Heart left ventricle (tissue), 16 donors: ENCODE results near the gene STC2. TPM values are rescaled to one million over a fixed set of nuclear protein-coding genes. Genes with fewer than 3 reads are reported as not detected.

ENCODE experiments used
- ATAC-seq, 4 donors: fragments of 200-7000 bp; cut with Tn5 transposase; one replicate each; pipeline ENCODE4 v1.9.1; 2020 to 2022; ENCODE audit warnings: moderate library complexity in 4 of 4, mild to moderate bottlenecking in 3 of 4, moderate number of reproducible peaks in 1 of 4
- DNase-seq, 5 donors: peaks; one replicate each; pipeline ENCODE4 v3.0.0-alpha.2; 2020
- H3K27ac ChIP-seq, 12 donors: fragments of 200-600 bp; sonication (generic) in 4 of 12; one replicate each; pipeline versions ENCODE4 v1.5.0 to v1.8.0; 2016 to 2022; ENCODE audit warnings: mild to moderate bottlenecking in 2 of 12
- H3K27me3 ChIP-seq, 9 donors: fragments of 200-600 bp; sonication (generic) in 2 of 9; one replicate each; pipeline versions ENCODE4 v1.5.1 to v1.8.0; 2016 to 2022; ENCODE audit warnings: mild to moderate bottlenecking in 3 of 9
- H3K36me3 ChIP-seq, 9 donors: fragments of 200-600 bp; sonication (generic) in 2 of 9; one replicate each; pipeline versions ENCODE4 v1.5.0 to v1.8.0; 2018 to 2022; ENCODE audit warnings: mild to moderate bottlenecking in 2 of 9
- H3K4me1 ChIP-seq, 12 donors: fragments of 200-600 bp; sonication (generic) in 4 of 12; one replicate each; pipeline versions ENCODE4 v1.5.0 to v1.8.0; 2016 to 2022; ENCODE audit warnings: mild to moderate bottlenecking in 3 of 12
- H3K4me3 ChIP-seq, 12 donors: fragments of 200-600 bp; sonication (generic) in 4 of 12; one replicate each; pipeline versions ENCODE4 v1.5.0 to v1.8.0; 2017 to 2022; ENCODE audit warnings: mild to moderate bottlenecking in 9 of 12, moderate library complexity in 4 of 12
- H3K9me3 ChIP-seq, 12 donors: fragments of 200-600 bp; sonication (generic) in 4 of 12; one replicate each; pipeline versions ENCODE4 v1.5.0 to v1.8.0; 2016 to 2022; ENCODE audit warnings: mild to moderate bottlenecking in 1 of 12
- POLR2A ChIP-seq, 2 donors: fragments of 450-650 bp; IDR thresholded peaks; one replicate each; pipeline ENCODE4 v1.6.1; 2017; ENCODE audit warnings: antibody characterized with exemption in 2 of 2, mild to moderate bottlenecking in 2 of 2, moderate library complexity in 2 of 2
- WGBS, 4 donors: extraction: QIAGEN DNeasy Blood & Tissue Kit in 2 of 4; methylation state at CpG; one replicate each; pipeline versions ENCODE4 v1.1.5 to v1.1.7; 2013 to 2018; 5-methylcytosine and 5-hydroxymethylcytosine counted together
- intact Hi-C, 10 donors: fragments of 100-400 bp; cut with DNase I; formaldehyde crosslinking; loops; one replicate each; pipeline versions ENCODE4 v1.11.1 to v1.14.2; 2022
- polyA plus RNA-seq, 2 donors: library from polyadenylated mRNA; stranded (reverse); fragments of 200-250 nt; gene quantifications; one replicate each; pipeline ENCODE4 v1.2.3, GENCODE V29; 2013
- total RNA-seq, 9 donors: library from RNA; depleted of rRNA in 2 of 9; stranded (reverse); fragments of >200 nt in 2 of 9; fragmentation: NEBNext Ultra II Directional in 3 of 9; extraction: Animal tissue kit (Norgen Biotek cat#: 25700) in 3 of 9; gene quantifications; one replicate each; pipeline versions ENCODE4 v1.1.0 to v1.2.4, GENCODE V29; 2016 to 2023
- TF ChIP-seq, protein P1 (sequence below), 12 donors: fragments of 200-600 bp; sonication (generic) in 4 of 12; IDR thresholded peaks; one replicate each; pipeline versions ENCODE4 v1.5.0 to v1.8.0; 2018 to 2022; ENCODE audit warnings: antibody characterized with exemption in 12 of 12, mild to moderate bottlenecking in 5 of 12
- donor health status: ischemic (EF 13 %, LVEDD 7.1; RV severe dilation, severe dysfunction).
- donor health status: healthy with polysubstance abuse.
- donor health status: DM: no; HTN: yes; CAD: no.
- donor health status: DM: no; HTN: no; CAD: no.
- donor health status: ischemic (EF 25% LVEDD 6.9; RV normal size, moderate dysfunction).
- donor health status: ischemic (EF 25% LVEDD 5.7; RV mildly dilated, moderate dysfunction).
- donor health status: healthy.
- donor health status: DM: yes; HTN: yes; CAD: no.
- donor health status: ischemic (EF 35%, LVEDD 5.7; RV mildly dilated, moderate dysfunction).
- donor health status: nonischemic (EF 11% LVEDD 7.7; RV severe dilation, severe dysfunction).
- donor health status: DM: yes; HTN: yes; CAD: no.
- donor health status: PGD.
- donor health status: ischemic (EF 29% LVEDD 5.4; RV normal size, mild dysfunction).
- donor health status: nonischemic (EF 23%, LVEDD 6.1; RV moderate dilation, normal function).

Gene STC2
- total and polyA plus RNA-seq, 11 donors: 3.9 to 15.2 (median 8.6) TPM

DNA sequence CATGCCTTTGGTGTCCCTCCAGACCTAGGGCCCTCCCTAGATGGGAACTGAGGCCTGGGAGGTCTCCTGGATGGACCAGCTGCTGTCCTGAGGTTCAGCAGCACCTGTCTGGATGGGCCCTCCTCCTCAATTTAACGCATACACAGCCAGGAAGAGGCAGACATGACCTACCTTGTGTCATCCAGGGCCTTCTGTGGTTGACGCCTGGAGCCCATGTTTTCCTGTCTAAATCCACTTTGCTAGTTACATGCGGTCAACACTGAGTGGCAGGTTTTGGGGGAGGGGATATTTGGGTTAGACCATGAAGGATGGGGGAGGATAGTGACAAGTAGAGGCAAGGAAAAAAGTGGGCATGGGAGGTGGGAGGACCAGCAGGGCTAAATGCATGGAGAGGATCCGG lies 3.1 kb upstream of the STC2 start:
- 92 to 95% (median 94%) methylated on average over 4 of the region's 4 CpGs for WGBS, 4 donors
- H3K4me3 ChIP-seq: no peak overlapping the region
- ATAC-seq: no peak
- H3K27ac ChIP-seq: no peak overlapping the region
- peaks cover 0 to 45% (median 23%) of the 10 kb centered on the region in 12 donors for H3K4me1 ChIP-seq
- H3K36me3 ChIP-seq: no peaks in the 10 kb centered on the region
- DNase-seq: no peak
- peaks cover 0 to 49% (median 5%) of the 10 kb centered on the region in 9 donors for H3K27me3 ChIP-seq
- intact Hi-C loops: loop anchor here in 5 of 10 donors (1.0 to 10.0 kb wide), 3 partner anchors 36 to 244 kb away; no protein-coding TSS in a partner anchor
- H3K9me3 ChIP-seq: no peaks in the 10 kb centered on the region
- TF ChIP-seq, protein P1, sequence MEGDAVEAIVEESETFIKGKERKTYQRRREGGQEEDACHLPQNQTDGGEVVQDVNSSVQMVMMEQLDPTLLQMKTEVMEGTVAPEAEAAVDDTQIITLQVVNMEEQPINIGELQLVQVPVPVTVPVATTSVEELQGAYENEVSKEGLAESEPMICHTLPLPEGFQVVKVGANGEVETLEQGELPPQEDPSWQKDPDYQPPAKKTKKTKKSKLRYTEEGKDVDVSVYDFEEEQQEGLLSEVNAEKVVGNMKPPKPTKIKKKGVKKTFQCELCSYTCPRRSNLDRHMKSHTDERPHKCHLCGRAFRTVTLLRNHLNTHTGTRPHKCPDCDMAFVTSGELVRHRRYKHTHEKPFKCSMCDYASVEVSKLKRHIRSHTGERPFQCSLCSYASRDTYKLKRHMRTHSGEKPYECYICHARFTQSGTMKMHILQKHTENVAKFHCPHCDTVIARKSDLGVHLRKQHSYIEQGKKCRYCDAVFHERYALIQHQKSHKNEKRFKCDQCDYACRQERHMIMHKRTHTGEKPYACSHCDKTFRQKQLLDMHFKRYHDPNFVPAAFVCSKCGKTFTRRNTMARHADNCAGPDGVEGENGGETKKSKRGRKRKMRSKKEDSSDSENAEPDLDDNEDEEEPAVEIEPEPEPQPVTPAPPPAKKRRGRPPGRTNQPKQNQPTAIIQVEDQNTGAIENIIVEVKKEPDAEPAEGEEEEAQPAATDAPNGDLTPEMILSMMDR (IDR thresholded peaks at IDR 0.05): no peak
- no peak for TF ChIP-seq POLR2A (IDR thresholded peaks at IDR 0.05)

DNA sequence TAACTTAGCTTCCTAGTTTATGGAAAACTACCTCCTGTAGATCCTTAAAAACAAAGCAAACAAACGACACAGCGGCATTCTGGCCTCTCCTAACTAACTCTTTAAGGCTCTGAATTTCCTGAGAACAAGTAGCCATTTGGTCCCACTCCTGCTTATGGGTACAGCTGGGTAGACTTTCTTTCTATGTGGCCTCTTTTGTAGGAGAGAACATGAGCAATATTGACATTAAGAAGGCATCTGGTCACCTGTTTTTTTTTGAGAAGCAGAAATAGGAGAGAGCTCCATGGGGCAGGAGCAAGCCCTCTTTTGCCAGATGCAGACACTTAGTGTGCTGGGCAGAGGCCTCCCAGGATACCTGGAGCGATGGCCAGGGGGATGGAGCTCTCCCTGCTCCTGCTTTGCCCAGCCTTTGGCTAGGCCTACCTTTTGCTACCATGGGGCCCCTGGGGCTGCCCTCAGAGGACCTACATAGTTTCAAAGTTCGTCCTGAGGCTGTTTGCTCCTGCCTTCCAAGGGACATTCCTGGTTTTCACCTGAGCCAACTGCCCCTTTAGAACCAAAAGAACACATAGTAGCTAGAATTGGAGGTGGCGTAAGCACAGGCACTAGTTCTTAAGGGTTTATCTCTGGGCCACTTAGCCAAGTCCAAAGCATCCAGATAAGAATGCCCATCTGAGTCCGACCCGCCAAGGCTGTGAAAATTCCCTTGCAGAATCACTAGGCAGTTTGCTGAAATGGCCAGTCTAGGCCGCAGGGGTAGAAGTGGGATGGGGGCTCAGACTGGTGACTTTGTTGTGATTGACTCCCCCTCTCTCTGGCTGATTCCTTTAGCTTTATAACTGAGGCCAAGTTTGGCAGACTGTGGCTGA lies 2.4 kb upstream of the STC2 start:
- H3K36me3 ChIP-seq: no peaks in the 10 kb centered on the region
- peaks cover 0 to 45% (median 25%) of the 10 kb centered on the region in 12 donors for H3K4me1 ChIP-seq
- ATAC-seq (no peak), DNase-seq (no peak)
- H3K27ac ChIP-seq: peak overlapping the region in 1 of 12 donors; percentile 52
- H3K4me3 ChIP-seq: no peak overlapping the region
- intact Hi-C loops: loop anchor here in 5 of 10 donors (1.0 to 10.0 kb wide), 3 partner anchors 35 to 244 kb away; no protein-coding TSS in a partner anchor
- TF ChIP-seq, protein P1 (IDR thresholded peaks at IDR 0.05): no peak
- no peak for TF ChIP-seq POLR2A (IDR thresholded peaks at IDR 0.05)
- H3K9me3 ChIP-seq: no peaks in the 10 kb centered on the region
- peaks cover 0 to 51% (median 5%) of the 10 kb centered on the region in 9 donors for H3K27me3 ChIP-seq
- 67 to 78% (median 72%) methylated on average over 6 to 8 of the region's 8 CpGs for WGBS, 4 donors

DNA sequence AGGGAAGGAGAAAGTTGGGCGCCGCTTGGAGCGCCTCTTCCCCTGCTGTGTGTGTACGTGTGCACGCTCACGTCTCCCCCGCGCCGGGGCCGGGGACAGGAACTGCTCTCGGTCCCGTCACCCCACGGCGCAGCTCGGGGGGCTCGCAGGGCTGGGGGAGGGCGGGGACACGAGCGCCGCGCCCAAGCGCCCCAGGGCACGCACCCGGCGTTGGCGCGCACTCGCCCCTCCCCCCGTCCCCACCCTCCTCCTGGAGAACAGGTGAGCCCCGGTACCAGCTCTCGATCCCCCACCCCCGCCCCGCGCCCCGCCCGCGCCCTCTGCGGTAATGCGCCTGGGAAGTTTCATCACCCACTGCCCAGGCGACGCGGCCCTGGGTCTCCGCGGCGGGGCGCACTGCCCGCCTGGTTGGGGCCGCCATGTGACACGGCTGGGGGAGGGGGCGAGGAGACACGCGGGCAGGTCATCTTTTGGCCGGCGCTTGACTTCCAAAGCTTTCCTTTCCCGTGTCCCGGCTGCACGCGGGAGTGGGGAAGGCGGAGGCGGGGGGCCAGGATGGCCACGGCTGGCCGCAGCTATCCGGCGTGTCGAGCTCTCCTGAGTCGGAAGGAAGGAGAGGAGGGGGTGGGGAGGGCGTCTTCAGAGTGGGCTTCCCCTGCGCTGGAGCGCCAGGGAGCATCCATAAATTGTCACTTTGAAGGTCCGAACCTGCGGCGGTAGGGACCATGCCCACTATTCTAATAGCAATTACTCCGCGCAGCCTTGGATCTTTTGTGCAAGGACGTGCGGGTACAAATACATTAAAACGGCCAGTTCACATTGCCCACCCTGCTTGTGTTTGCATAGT lies 1.5 kb upstream of the STC2 start:
- ATAC-seq: peak in 2 of 4 donors; percentile 4
- H3K4me1 ChIP-seq: peaks cover 0 to 53% (median 33%) of the 10 kb centered on the region in 12 donors
- H3K27ac ChIP-seq: peak overlapping the region in 7 of 12 donors; percentile 44 to 87 (median 59)
- TF ChIP-seq POLR2A (IDR thresholded peaks at IDR 0.05): no peak
- TF ChIP-seq, protein P1 (IDR thresholded peaks at IDR 0.05): no peak
- H3K27me3 ChIP-seq: peaks cover 0 to 60% (median 5%) of the 10 kb centered on the region in 9 donors
- H3K36me3 ChIP-seq: no peaks in the 10 kb centered on the region
- intact Hi-C loops: loop anchor here in 5 of 10 donors (1.0 to 10.0 kb wide), 3 partner anchors 31 to 245 kb away; no protein-coding TSS in a partner anchor
- 9 to 31% (median 15%) methylated on average over 21 to 77 of the region's 77 CpGs for WGBS, 4 donors
- peak in 1 of 5 donors; percentile 44 for DNase-seq
- H3K4me3 ChIP-seq: peak overlapping the region; percentile 24 to 68 (median 59)
- no peaks in the 10 kb centered on the region for H3K9me3 ChIP-seq
